Vagina (tissue), 2 donors: Measurements from ENCODE around the gene RYR1.

ENCODE experiments used
- CTCF ChIP-seq, 3 experiments: fragments of 450-650 bp in 2 of 3; fragments of 200-600 bp in 1 of 3; sonication (generic) in 1 of 3; IDR thresholded peaks; one replicate each; pipeline ENCODE4 v1.5.1; 2017 to 2019; ENCODE audit warnings: antibody characterized with exemption in 3 of 3, mild to moderate bottlenecking in 2 of 3, moderate library complexity in 2 of 3
- POLR2A ChIP-seq, 2 donors: fragments of 450-650 bp; IDR thresholded peaks; one replicate each; pipeline ENCODE4 v1.6.1; 2017; ENCODE audit warnings: antibody characterized with exemption in 2 of 2, mild to moderate bottlenecking in 2 of 2, moderate library complexity in 2 of 2
- POLR2AphosphoS5 ChIP-seq, 2 donors: sonication (generic); formaldehyde crosslinking; IDR thresholded peaks; one replicate each; pipeline ENCODE4 v1.9.0; 2017; ENCODE audit warnings: antibody characterized with exemption in 2 of 2, mild to moderate bottlenecking in 2 of 2, low read depth in 1 of 2; ENCODE audit not compliant: insufficient read depth in 1 of 2

- TF ChIP-seq CTCF (IDR thresholded peaks at IDR 0.05) (no peak), POLR2AphosphoS5 (IDR thresholded peaks at IDR 0.05; ENCODE audit: insufficient read depth in 1 of 2, low read depth in 1 of 2) (no peak), POLR2A (IDR thresholded peaks at IDR 0.05) (no peak)
Observed at GRCh38 chr19:38502410-38503076, 69.1 kb downstream of the RYR1 start.
